ENCODE results near the gene LIMA1.
"Not testable (repeated sequence)": the region's sequence is repeated elsewhere in the genome, so short reads cannot be mapped to it uniquely, and the experiment has no call there.

Gene LIMA1

GRCh38 chr12:50185301-50185895, 97.9 kb downstream of the LIMA1 start:
- DNase-seq = peak; percentile 44

GRCh38 chr12:50184261-50184660, 99.1 kb downstream of the LIMA1 start:
- no peak for DNase-seq

GRCh38 chr12:50182461-50182860, 100.9 kb downstream of the LIMA1 start:
- no peak for DNase-seq

- no peak for DNase-seq
Observed at GRCh38 chr12:50181691-50182090, 101.6 kb downstream of the LIMA1 start.

GRCh38 chr12:50175716-50176026, 107.6 kb downstream of the LIMA1 start:
- DNase-seq = no peak

- DNase-seq = no peak
Observed at GRCh38 chr12:50174971-50175715, 108.2 kb downstream of the LIMA1 start.

- DNase-seq = peak; percentile 99
Observed at GRCh38 chr12:50167049-50167828, 116.1 kb downstream of the LIMA1 start, which contains the start of gene CERS5. TSS of gene CERS5 (minus strand) at chr12:50167369. CDS start at chr12:50167297, 72 bp downstream.

GRCh38 chr12:50166799-50167048, 116.6 kb downstream of the LIMA1 start:
- DNase-seq = no peak

GRCh38 chr12:50164963-50165362, 118.4 kb downstream of the LIMA1 start:
- no peak for DNase-seq

GRCh38 chr12:50162230-50162629, 121.1 kb downstream of the LIMA1 start:
- DNase-seq = peak; percentile 61

- DNase-seq = no peak
Observed at GRCh38 chr12:50160643-50161042, 122.7 kb downstream of the LIMA1 start.

- no peak for DNase-seq
Observed at GRCh38 chr12:50157259-50157658, 126.1 kb downstream of the LIMA1 start.

GRCh38 chr12:50156641-50157040, 126.7 kb downstream of the LIMA1 start:
- DNase-seq = no peak

- DNase-seq = not testable (repeated sequence)
Observed at GRCh38 chr12:50154947-50155346, 128.4 kb downstream of the LIMA1 start.

- peak; percentile 61 for DNase-seq
Observed at GRCh38 chr12:50151047-50151687, 132.2 kb downstream of the LIMA1 start.

GRCh38 chr12:50149311-50149710, 134.0 kb downstream of the LIMA1 start:
- DNase-seq = no peak

- DNase-seq = not testable (repeated sequence)
Observed at GRCh38 chr12:50148011-50148410, 135.3 kb downstream of the LIMA1 start.

GRCh38 chr12:50147281-50147680, 136.0 kb downstream of the LIMA1 start:
- DNase-seq = no peak

- no peak for DNase-seq
Observed at GRCh38 chr12:50145439-50145838, 137.9 kb downstream of the LIMA1 start.

GRCh38 chr12:50142993-50143392, 140.3 kb downstream of the LIMA1 start:
- no peak for DNase-seq

- DNase-seq = no peak
Observed at GRCh38 chr12:50132505-50133135, 150.7 kb downstream of the LIMA1 start.

- no peak for DNase-seq
Observed at GRCh38 chr12:50129290-50129689, 154.0 kb downstream of the LIMA1 start.

- DNase-seq = no peak
Observed at GRCh38 chr12:50127546-50127945, 155.8 kb downstream of the LIMA1 start.
